Measurements from ENCODE around the gene PCGF5. TPM values are rescaled to one million over a fixed set of nuclear protein-coding genes. Genes with fewer than 3 reads are reported as not detected.

Gene PCGF5
- total and polyA plus RNA-seq, 2 of the 8 experiments (the other 6 are each of a cell fraction or from before 2014, with no cell fraction given), result 5.8 to 8.4 TPM

GRCh38 chr10:91190876-91191583, 29.4 kb upstream of the PCGF5 start (continued):
- no peak for TF ChIP-seq TAF7 (optimal IDR thresholded peaks at IDR 0.05; ENCODE audit: borderline replicate concordance, low read depth, low read length)
- TF ChIP-seq POLR2A (IDR thresholded peaks at IDR 0.05; ENCODE audit: control extremely low read depth in 1 of 2, low read depth in 2 of 2, low read length in 2 of 2), result no peak
- TF ChIP-seq E2F6 (IDR thresholded peaks at IDR 0.05), result no peak
- no peak for TF ChIP-seq GABPA (IDR thresholded peaks at IDR 0.05; ENCODE audit: borderline replicate concordance, insufficient read depth, low read length)
- no peak for TF ChIP-seq TBP (IDR thresholded peaks at IDR 0.05; ENCODE audit: low read depth, low read length)
- TF ChIP-seq SIX5 (IDR thresholded peaks at IDR 0.05; ENCODE audit: low read depth, low read length), result no peak
- no peak for TF ChIP-seq SP2 (IDR thresholded peaks at IDR 0.05; ENCODE audit: low read length)
